OCI-M1 (cell line): ENCODE data around the gene MMEL1.

Experiments
- DNase-seq: peaks from one replicate; lab custom pipeline; 2025; lab: John Stamatoyannopoulos, UW

The MMEL1 gene

GRCh38 chr1:2642560-2643413 is 10.0 kb upstream of the MMEL1 start:
- DNase-seq = peak; percentile 93

- no peak for DNase-seq
These were observed 9.3 kb upstream of the MMEL1 start for GRCh38 chr1:2642131-2642559.

DNA sequence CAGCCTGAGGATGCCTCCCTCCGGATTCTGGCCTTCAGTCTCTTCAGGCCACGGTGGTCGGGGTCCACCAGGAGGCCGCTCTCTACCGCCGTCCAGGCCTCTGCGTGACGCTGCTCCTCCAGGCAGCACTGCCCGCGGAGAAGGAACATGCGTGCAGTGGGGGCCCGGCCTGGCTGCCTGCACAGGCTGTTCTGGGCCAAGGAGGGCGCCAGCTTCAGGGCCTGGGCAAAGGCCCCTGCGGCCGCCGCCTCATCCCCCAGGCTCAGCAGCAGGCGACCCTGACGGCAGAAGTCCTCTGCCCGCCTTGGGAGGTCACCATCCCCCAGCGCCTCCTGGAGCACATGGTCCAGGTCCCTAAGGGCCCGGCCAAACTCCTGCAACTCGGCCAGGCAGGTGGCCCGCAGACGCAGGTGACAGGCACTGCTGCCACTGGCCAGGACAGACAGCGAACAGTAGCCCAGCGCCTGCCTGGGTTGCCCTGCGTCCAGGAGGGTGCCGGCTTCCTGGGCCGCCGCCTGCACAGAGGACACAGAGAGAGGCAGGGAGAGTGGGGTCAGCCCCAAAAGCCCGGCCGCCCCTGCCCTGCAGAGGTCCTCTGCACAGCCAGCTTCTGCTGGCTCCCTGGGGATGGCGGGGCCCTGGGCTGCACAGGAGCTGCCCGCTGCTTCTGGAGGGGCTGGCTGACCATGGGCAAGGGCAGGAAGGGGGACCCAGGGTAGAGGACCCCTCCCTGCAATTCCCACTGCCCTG is 8.7 kb upstream of the MMEL1 start:
- no peak for DNase-seq

GRCh38 chr1:2640626-2641025 is 7.8 kb upstream of the MMEL1 start:
- no peak for DNase-seq

DNA sequence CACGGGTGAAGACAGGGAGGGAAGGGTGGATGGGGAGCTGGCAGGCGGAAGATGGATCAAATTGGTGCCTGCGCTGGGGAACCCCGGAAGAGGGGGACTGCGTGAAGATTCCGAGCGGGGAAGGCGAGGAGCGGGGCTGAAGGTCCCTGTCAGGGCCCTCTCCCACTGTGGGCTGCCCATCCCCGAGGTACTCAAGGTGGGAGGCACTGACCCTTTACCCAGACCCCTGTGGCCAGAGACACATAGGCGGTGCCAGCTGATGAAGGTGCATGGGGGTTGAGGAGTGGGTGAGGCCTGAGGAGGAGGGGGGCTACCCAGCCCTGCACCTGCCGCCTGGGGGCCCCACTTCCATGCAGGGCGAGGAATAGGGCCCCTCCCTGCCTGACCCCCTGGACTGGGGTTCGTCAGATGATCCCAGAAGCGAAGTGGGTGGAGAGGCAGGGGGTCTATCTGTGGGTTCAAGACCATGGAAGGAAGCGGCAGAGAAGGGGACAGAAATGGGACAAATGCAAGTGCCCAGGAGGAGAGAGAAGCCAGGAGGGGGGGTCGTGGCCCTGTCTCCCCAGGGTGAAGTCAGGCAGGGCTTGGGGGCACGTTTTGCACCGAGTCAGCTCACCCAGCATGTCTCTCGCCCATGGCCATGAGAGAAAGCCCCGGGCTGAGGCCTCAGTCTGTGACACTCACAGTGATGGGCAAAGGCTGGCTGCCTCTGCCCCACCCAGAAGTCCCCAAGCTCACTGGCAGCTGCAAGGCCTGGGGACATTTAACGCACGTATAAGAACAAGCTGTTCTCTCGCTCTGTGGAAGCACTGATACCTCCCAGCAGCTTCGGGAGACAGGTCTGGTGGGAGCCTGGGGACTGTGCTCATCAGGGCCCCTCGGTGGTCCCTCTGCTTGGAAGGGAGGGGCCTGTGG is 7.0 kb upstream of the MMEL1 start:
- no peak for DNase-seq

- no peak for DNase-seq
These were observed 6.4 kb upstream of the MMEL1 start for GRCh38 chr1:2639203-2639602.

DNA sequence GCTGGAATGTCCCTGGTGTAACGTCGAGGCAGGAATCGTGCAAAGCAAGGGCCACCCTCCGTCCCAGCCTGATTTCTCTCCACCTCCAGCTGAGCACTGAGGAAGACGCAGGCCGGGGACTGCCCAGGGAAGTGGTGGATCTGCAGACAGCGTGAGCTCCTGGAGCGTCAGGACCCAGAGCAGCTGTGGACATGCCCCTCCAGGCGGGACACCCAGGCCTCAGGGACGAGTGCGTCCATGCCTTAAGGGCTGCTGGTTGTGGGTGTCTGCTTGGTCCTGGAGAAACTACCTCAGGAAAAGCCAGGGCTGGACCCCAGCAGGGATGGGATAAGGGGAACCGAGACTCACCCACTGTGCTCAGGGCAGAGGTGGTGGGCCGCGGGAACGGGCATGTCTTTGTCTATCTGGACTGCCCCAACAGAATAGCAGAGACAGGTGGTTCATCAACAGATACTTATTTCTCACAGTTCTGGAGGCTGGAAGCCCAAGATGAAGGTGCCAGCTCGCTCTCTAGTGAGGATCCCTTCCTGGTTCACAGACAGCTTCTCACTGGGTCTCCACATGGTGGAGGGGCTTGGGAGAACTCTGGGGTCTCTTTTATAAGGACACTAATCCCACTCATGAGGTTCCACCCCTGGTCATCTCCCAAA is 5.8 kb upstream of the MMEL1 start:
- DNase-seq = no peak

- DNase-seq = no peak
These were observed 4.8 kb upstream of the MMEL1 start for GRCh38 chr1:2637442-2638145.

GRCh38 chr1:2636733-2637132 is 3.9 kb upstream of the MMEL1 start:
- peak; percentile 17 for DNase-seq

- no peak for DNase-seq
These were observed 2.7 kb upstream of the MMEL1 start for GRCh38 chr1:2635361-2636010.

GRCh38 chr1:2633936-2634491 is 1.2 kb upstream of the MMEL1 start:
- DNase-seq = no peak

DNA sequence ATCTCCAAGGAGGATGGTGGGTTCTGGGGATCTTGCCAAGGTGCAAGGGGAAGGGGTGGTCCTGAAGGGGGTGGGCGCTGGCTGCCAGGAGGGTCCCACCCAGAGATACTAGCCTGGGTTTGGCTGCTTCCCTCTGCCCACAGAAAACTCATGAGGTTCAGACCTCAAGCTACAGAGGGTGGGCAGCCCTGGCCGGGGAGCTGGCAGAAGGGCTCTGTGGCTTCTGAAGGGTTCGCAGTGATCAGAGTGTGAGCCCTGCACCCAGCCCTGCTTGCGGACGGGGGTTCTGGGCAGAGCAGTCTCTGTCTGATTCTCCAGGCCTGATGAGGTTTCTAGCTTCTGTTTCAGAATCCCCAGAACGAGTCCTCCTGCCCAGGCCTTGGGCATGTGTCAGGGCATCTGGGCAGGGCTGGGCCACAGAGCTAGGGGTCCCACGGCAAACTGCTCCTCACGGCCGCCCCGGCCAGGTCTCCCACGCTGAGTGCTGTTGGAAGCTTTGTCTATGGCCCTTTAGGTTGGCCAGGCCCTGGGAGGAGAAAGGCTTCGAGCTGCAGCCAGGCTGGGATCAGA is 635 bp upstream of the MMEL1 start:
- no peak for DNase-seq

- DNase-seq = no peak
These were observed 775 bp downstream of the MMEL1 start for GRCh38 chr1:2632051-2632430.

DNA sequence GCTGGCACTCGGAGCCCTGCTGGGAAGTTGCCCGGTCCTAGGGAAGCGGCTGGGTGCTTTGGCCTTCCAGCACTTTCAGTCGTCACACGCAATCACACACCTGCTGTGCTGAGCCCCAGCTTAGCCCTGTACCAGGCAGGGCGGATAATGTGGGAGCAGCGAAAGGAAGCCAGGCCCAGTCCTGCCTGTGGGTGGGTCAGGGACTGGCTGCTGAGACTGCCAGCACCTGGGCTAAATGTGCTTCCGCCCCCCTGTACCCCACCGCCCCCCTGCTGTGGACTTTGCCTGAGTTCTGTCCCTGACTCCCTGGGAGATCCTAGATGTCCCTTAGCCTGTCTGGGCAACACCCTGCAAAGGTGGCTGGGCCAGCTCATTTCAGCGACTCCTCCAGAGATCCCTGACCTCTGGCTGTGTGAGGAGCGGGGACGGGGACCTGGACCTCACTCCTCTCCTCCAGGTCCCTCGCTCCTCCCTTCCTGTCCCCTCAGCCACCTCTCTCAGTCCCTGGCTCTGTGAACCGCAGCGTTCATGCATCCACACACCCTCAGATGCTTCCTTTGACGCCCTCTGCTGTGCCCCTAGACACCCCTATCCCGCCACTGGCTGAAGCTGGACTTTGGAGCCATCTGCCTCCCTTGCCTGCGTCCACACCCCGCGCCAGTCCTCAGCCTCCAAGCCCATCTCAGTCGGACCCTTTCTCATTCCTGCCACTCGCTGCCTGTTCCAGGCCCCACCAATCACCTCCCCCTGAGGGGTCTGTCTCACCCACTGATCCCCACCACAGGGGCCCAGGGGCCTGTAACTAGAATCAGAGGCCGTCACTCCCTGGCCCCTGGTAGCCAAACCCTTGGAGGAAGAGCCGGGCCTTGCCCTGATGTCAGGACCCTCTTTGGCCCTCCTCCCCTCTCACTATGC is 1.4 kb downstream of the MMEL1 start:
- no peak for DNase-seq

DNA sequence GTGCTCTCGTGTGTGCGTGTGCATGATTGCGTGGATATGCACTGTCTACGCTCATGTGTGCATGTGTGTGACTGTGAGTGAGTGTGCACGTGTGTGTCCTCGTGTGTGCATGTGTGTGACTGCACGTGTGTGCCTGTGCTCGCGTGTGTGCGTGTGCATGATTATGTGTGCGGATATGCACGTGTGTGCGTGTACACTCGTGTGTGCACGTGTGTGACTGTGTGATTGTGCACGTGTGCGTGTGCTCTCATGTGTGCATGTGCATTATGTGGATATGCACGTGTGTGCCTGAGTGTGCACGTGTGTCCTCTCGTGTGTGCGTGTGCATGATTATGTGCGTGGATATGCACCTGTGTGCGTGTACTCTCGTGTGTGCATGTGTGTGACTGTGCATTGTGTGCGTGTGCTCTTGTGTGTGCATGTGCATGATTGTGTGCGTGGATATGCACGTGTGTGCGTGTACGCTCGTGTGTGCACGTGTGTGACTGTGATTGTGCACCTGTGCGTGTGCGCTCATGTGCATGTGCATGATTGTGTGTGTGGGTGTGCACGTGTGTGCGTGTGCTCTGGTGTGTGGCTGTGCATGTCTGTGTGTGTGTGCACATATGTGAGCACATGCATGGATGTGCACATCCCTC is 2.2 kb downstream of the MMEL1 start:
- no peak for DNase-seq

DNA sequence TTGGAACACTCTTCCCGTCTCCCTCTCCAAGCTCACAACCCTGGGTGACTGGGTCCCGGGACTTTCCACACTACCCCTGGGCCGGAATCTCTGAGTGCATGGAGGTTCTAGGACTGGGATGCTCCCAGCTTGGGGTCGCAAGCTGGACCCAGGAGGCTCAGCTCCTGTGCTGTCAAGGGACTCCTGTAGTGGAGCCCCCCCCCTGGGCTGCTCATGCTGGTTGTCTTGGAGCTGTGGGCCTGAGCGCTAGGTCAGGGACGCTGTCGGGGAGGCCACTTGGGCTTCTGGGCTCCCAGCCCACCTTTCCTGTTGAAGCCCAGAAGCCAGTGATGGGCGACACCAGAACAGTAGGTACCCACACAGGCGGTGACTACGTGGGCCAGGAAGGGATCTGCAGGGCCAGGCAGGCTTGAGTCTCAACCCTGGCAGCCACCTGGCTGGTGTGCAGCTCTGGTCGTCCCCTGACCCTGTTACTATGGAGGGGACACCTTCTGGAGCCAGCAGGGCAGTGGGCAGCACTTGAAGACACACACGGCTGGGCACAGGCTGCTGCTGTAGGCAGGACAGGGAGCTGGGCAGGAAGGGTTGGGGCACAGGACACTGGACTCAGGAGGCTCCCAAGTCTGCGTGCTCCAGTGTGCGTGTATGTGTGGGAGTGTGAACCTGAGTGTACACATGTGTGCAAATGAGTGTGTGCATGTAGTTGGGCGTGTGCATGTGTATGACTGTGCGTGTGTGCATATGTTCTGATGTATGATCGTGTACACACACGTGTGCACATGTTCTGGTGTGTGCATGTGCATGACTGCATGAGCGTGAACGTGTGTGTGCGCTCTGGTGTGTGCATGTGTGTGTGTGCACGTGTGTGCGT is 3.0 kb downstream of the MMEL1 start:
- no peak for DNase-seq

DNA sequence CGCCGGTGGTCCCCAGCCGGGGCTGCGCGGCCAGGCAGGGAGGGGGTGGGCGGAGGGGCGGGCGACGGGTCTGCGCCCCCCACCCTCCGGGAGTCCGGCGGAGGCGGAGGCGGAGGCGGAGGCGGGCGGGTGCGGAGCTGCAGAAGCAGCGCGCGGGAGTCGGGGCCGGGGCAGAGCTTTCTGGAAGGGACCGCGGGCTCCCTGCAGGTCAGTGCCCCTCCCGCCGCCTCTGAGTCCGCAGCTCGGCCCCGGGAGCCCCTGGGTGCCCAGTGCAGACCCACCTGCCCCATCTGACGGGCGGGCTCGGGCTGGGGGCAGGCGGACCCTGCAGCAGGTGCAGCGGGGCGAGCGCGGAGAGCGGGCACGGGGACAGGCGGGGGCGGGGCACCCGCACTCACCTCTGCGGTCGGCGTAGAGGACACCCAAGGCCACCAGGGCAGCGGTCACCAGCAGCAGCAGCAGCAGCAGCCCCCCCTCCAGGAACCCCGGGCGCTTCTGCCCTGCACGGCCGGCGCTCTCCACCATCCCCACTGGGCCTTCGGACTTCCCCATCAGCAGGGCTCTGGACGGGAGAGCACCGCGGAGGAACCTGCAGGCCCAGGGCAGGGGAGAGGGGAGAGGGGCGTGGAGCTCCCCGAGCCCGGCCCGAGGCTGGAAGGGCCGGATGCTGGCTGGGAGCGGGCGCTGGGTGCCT is 3.7 kb downstream of the MMEL1 start:
- no peak for DNase-seq
